Middle frontal gyrus (tissue), 1 donor: Measurements from ENCODE around the gene KRTAP10-12.

Experiments used
- DNase-seq: peaks from one replicate; pipeline ENCODE4 v3.0.0-alpha.2; 2015; ENCODE audit warnings: low spot score; ENCODE audit errors: extremely low spot score

KRTAP10-12 gene

DNA sequence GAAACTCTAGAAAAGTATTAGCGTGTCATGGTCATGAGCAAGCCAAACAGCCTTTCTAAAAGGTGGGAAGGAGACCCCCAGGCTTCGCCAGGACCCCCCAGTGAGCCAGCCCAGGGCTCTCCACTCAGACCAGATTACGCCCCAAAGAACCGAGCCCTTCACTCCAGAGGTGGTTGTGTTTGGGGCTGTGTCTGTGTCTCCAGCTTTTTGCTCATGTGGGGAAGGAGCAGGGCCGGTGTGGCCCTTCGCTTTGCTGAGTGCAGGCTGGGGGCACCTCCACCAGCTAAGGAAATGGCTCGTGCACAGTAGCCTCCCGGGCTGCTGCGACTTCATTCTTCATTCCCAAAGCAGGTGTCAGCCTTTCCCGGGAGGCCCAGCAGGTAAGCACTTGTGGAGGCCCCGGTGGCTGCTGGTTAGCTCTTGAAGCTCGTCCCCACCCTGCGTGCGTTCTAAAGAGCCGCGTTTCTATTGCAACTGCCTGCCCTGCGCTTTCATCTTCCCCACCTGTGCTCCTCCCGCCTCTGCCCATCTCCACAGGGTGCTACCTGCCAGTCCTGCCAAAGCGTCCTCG, 13.9 kb downstream of the KRTAP10-12 start:
- no peak for DNase-seq

DNA sequence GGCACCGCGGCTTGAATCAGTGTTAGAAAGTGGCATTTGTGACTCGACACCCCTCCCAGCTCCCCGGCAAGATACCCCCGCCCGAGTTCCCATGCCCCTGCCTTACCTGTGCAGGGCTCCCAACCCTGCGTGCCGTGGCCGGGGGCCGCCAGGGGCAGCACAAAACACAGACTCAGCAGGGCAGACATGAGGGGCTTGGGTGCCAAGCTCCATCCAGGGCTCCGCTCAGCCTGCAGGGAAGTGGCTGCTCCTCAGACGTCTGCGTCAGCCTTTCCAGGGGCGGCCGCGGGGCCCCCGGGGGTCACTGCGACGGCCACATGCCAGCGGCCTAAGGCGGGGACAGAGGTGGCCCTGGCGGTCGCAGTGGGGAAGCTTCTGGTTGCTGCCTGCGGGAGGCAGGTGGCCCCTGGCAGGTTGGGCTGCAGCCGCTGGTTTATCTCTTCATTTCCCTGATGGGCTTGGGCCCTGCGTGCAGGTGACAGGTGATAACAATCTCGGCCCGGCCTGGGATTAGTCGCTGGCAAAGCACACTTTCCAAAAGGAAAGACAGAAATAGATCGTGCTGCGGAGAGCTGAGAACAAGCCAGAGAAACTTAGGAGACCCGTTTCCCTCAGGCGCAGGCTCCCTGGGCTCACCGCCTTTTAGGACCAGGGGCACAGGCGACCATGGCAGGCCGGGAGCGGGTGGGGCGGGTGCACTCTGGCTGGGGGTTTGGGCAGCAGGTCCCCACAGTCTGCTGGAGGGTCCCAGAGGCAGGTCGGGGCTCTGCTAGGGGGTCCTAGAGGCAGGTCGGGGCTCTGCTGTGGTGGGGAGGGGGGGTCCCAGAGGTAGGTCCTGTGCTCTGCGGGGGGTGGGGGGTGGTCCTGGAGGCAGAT, 14.6 kb downstream of the KRTAP10-12 start, which contains the start of gene TSPEAR:
Gene TSPEAR (minus strand): TSS at position 246 of the 876 bp plus-strand sequence. CDS start 58 bp downstream, at position 188.
- no peak for DNase-seq

GRCh38 chr21:44712203-44713028, 15.4 kb downstream of the KRTAP10-12 start:
- no peak for DNase-seq

GRCh38 chr21:44713130-44713529, 16.2 kb downstream of the KRTAP10-12 start:
- DNase-seq, result no peak

DNA sequence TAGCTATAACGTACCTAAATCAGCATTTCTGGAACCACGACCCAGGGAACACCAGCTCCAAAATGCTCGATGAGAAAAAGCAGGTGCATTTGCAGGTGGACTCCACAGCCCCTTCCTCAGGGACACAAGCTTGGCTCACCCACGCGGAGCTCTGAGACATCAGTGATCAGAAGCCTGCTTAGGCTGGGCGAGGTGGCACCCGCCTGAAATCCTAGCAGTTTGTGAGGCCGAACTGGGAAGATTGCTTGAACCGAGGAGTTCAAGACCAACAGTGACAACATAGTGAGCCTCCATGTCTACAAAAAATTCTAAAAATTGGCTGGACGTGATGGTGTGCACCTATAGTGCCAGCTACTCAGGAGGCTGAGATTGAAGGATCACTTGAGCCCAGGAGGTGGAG, 16.9 kb downstream of the KRTAP10-12 start:
- no peak for DNase-seq

DNA sequence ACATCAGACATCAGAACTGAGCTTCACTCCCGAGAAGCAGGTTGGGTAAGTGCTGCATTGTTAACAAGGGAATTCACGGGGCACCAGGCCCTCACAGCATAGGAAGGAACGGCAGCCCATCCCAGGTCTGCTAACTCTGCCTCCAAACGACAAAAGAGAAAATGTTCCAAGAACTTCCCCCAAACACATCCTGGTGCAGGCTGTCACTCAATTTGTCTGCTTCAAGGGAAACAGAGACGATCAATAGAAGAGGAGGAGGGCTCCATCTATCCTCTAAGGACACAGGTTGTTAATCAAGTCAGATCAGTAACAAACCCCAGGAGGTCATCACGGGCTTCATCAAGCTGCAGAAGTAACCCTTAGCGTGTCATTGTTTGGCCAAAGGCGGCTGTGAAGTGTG, 17.9 kb downstream of the KRTAP10-12 start:
- DNase-seq, result no peak

DNA sequence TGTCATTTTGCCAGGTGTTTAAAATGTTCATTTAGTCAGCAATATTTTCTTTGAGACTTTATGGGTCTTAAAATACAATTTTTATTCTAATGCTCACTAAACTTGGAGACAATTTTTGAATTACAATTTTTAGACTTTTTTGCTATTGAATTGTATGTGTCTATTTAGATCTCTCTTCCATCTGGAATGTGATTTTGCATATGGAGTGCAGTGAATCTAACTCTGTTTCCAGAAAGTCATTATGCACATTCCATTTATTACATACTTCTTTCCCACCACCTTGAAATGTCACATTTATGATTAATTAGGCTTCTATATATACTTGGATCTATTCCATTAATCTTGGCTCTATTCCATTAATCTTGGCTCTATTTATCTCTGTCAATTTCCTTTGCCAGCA, 20.0 kb downstream of the KRTAP10-12 start:
- DNase-seq, result no peak

DNA sequence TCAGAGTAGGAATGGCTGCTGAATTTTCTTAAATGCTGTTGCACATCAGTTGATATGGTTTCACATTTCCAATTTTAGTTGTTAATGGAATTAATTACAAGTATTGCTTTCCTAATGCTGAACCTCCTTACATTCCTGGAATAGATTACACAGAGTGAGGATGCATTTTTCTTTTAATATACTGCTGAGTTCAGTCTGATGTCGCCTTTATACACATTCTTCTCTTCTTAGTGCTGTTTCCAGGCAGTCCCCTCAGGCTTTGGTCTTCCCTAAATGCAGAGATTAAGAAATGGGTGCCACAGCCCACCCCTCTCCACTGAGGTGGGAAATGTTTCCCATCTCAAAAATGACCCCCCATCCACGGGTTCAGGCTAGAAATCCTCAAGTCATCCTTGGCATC, 21.1 kb downstream of the KRTAP10-12 start:
- DNase-seq, result no peak

DNA sequence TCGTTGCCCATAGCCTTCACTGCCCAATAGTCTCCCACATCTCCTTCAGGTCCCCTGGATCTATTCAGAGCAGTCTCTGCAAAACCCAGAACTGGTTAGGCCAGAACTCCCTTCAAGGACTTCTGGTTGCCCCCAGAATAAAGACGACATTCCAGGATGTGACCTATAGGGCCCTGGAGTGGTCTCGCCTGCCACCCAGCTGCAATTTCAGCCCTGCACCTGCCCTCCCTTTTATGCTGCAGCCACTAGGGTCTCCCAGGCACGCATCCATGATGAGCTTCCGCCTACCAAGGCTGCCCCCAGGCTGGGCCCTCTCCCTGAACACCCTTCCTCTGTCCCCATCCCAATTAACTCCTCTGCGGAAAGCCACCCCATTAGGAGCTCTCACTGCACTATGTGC, 21.6 kb downstream of the KRTAP10-12 start:
- DNase-seq, result no peak

DNA sequence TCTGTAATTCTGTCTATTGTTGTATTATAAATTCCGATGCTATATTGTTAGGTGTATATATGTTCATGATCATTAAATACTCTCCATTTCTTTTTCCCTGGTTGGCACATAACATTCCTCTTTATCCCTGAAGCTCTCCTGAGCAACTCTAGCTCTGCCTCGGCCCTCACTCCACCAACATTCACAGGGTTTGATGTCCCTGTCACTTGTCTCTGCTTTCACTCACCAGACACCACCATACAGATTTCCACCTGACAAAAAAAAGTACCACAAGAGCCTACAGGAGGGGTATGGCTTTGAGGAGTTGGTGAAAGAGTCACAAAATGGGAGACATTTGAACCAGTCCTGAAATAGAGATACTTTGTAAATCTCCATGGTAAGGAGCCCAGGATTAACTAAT, 23.2 kb downstream of the KRTAP10-12 start:
- DNase-seq, result no peak

DNA sequence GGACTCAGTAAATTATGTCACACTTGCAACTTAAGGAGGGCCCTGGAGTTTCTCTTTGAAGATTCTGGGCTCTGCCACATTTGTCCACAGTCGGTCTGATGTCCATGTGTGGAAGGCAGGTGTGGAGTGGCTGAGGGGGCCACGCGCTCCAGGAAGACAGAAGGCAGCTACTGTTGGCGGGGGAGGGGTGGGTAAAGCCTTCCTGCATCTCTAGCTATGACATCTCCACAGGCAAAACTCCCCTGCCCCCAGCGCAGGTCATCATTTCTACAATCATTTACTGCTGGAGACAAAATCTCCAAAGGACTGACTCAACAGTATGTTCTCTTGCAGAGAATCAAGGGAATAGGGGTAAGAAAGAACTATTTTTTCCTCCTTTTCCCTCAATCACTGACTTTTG, 25.8 kb downstream of the KRTAP10-12 start:
- no peak for DNase-seq

DNA sequence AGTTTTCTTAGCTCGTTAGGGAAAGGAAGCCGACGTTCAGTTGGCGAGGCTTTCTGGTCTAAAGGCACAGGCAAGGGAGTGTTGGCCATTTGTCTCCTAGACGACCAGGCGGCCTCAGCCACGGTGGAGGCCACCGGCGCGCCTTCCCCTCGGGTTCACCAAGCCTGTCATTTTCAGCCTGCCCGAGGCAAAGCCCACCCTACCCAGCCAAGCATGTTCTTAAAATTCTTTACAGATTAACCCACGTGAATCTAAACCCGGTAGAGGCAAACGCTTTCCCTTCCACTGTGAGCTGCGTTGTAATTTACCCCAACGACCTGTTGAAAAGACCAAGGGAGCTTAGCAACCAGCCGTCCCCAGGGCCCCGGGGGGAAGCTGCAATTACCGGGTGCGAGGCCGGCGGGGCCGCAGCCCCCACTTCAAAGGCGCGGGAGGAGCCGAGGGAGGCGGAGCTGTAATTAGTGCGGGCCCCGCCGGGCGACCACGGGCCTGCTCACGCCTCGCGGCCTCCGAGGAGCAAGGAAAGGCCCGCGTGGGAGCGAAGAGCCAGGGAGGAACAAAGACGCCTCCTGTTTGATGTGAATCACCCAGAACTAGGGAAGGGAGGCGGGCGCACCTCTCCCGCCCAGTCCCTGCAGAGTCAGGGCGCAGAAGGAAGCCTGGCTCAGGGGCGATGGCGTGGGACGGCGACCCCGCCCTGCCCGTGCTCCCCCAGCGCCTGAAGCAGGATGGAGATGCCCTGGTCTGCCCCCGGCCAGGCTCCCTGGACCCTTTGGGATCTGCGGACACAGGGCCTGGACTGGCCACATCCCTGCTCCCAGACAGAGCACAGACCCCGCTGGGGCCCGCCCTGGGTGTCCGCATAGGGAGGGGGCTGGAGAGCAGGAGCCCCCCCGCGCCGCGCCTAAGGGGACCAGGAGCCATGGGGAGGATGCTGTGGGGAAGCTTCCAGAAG, 26.5 kb downstream of the KRTAP10-12 start:
- no peak for DNase-seq

DNA sequence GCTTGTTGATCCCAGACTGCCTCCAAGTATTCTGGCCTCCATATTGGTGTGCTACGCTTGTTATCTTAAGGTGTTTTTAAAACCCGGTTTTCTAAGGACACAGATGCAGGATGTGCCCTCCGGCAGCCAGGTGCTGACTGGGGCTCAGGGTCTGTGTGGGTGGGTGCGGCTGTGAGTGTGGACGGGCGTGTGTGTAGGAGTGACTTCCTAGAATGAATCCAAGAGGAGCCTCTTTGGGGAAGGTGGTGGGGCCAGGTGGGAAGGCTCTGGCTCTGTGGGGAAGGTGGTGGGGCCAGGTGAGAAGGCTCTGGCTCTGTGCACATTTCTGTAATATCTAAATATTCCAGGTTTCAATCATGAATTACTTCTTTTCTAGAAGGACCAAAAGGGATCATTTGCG, 27.2 kb downstream of the KRTAP10-12 start:
- no peak for DNase-seq

DNA sequence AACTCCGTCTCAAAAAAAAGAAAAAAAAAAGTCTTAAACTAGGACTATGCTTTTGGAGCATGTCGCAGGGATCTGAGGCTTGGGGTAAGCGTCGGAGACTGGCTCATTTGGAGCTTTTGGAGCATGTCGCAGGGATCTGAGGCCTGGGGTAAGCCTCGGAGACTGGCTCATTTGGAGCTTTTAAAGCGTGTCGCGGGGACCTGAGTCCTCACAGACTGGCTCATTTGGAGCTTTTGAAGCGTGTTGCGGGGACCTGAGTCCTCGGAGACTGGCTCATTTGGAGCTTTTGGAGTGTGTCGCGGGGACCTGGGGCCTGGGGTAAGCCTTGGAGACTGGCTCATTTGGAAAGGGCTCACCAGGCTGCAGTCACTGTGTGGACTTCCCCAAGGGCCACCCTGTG, 28.0 kb downstream of the KRTAP10-12 start:
- DNase-seq, result no peak

DNA sequence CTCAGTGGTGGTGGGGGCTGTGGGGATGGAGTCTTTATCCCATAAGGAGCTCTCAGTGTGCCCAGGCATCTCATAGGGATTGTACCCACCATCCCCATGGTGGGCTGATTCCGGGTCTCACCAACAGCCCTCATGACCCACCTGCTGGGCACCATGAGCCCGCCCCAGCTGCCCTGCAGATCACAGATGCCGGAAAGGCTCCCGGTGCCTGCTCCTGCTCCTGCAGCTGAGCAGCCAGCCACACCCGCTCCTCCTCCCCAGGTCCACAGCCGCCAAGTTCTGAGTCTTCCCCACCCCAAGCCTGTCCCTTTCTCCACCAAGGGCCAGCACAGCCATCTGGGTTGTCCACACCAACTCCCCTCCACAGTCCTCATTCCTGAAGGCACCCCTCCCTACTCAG, 29.9 kb downstream of the KRTAP10-12 start:
- DNase-seq, result no peak

GRCh38 chr21:44727321-44727720, 30.3 kb downstream of the KRTAP10-12 start:
- DNase-seq, result no peak

DNA sequence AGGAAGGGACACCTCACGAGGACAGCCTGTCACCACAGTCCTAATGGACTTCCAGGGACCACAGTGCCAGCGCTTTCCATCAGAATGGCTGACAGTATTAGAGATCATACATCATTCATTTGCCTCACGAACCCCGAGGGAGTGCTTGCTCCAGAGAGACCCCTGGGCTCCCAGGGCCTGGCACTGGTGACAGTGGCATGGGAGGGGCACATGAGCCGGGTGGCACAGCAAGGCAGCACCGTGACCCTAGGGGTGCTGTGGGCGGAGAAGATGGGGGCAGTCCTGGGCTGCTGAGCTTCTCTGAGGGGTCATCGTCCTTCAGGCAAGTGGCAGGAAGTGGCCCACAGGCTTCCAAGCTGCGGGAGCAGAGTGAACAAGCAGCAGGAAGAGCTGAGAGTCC, 30.8 kb downstream of the KRTAP10-12 start:
- no peak for DNase-seq

- DNase-seq, result no peak
Observed at GRCh38 chr21:44728716-44729115, 31.7 kb downstream of the KRTAP10-12 start.

DNA sequence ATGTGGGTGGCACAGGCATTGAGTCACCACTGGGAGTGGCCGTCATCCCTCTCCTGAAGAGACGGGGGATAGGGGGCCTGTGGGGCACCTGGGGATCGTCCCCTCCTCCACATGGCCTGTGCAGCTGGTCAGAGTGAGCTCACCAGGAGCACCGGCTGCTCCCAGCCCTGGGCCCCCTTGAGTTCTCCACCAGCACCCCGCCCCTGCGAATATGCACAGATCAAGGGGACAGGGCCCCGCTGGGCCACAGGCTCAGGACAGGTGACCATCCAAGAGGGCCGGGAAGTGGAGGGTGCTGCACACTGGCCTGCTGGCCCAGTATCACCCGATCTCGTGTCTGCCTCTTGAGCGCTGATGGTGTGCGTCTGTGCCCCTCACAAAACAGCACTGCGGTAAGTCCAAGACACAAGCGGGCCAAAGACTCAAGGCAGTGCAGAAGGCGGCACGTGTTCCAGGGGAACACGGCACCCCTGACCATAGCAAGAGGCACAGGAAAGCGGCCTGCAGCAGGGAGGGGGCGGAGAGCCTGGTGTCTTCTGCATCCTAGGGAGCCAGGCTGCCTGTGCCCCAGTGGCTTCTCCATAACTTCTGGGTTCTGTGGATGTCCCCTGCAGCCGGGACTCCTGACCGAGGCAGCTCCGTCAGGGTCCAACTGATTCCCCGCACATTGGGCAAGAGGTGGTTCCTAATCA, 32.5 kb downstream of the KRTAP10-12 start:
- DNase-seq, result no peak

DNA sequence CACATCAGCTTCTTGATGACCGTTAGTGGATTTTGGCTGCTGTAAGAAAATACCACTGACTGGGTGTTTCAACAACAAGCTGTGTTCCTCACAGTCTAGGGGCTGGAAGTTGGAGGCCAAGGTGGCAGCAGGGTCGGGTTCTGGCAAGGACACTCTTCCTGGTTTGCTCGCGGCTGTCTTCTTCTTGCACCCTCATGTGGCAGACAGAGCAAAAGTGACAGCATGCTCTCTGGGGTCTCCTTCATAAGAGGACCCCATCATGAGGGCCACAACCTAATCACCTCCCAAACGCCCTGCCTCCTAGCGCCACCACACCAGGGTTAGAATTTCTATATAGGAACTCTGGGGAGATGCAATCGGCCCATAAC, 33.0 kb downstream of the KRTAP10-12 start:
- DNase-seq, result no peak
